ENCODE measurements around the gene PTPRM. TPM values are rescaled to one million over a fixed set of nuclear protein-coding genes. Genes with fewer than 3 reads are reported as not detected.

Gene PTPRM
- total and polyA plus RNA-seq, 2 donors (not counting 3 experiments of a cell fraction or from before 2014, with no cell fraction given): 37.4 to 43.7 TPM

DNA sequence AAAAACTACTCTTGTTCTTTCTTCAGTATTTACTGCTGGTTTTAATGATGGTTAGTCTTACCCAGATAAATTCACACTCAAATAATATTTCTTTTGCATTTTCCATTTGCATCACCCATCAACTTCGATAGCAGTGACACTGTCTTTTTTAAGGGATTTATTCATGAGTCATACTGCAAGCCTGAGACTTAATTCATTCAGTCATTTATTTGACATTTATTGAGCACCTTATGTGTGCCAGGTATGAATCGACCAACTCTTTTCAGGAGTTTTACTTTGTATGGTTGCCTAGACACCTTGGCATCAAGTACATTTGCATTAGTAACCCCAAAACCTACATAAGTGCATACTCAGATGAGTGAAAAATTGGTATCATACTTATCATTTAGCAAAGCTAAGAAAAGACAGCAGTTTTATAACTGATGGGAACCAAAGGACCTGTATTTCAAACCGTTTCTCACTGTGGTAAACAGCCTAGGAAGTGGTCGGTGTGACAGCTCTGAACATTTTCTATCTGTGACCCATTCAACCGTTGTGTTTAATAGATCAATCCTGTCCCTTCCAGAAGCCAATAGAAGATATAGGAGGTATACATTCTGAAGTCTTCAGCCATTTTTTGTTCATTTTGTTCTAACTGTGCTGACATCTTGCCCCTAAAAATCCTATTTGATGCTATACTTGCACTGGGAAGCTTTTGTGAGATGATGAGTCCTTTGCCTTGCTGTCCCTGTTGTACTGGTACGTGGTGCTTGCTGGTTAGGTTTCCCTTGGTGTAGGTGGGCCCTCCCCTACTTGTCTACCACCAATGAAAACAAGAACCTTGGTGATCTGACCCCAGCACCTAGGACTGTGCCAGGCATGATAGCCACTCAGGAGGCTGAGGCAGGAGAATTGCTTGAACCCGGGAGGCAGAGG is 557.4 kb downstream of the PTPRM start:
- intact Hi-C loops (cut with micrococcal nuclease): no loop called here
- no peak overlapping the region for H3K27ac ChIP-seq (ENCODE audit: insufficient read depth, low read depth, low read length)

More for the DNA sequence above, 557.4 kb downstream of the PTPRM start:
- no peak for FAIRE-seq
- Histone ChIP-seq H3K27me3 (ENCODE audit: control insufficient read depth in 2 of 2, insufficient read depth in 2 of 2, low read length in 2 of 2) (no peaks in the 10 kb centered on the region), H3K4me3 (replicated peaks in 1 of 3; ENCODE audit: insufficient read depth in 1 of 3, low read depth in 1 of 3, low read length in 3 of 3) (no peak overlapping the region), H3K79me2 (ENCODE audit: control insufficient read depth, insufficient read depth, low read length) (no peaks in the 10 kb centered on the region), H3K9me1 (replicated peaks; ENCODE audit: control insufficient read depth, extremely low read depth, insufficient read depth, low read length) (no peaks in the 10 kb centered on the region), H3K9ac (replicated peaks; ENCODE audit: extremely low read depth, insufficient read depth, low read length) (no peak overlapping the region), H3K4me1 (ENCODE audit: control insufficient read depth, extremely low read depth, insufficient read depth, low read length) (no peaks in the 10 kb centered on the region), H3K36me3 (ENCODE audit: control insufficient read depth in 2 of 2, extremely low read depth in 1 of 2, insufficient read depth in 2 of 2, low read length in 2 of 2) (no peaks in the 10 kb centered on the region), H2AFZ (ENCODE audit: low read depth, low read length) (no peak overlapping the region), H3K4me2 (ENCODE audit: insufficient read depth, low read length) (no peak overlapping the region), H4K20me1 (replicated peaks; ENCODE audit: control insufficient read depth, extremely low read depth, insufficient read depth, low read length) (no peaks in the 10 kb centered on the region), H3K9me3 (replicated peaks; ENCODE audit: control insufficient read depth, insufficient read depth, low read length) (no peaks in the 10 kb centered on the region)
- DNase-seq (ENCODE audit: low read depth, low spot score): no peak
- ChIA-PET CTCF (interaction anchor here (1.6 kb wide), 1 partner anchor 39 kb away, joined by 4 read pairs; no protein-coding TSS in a partner anchor), POLR2A (no interaction called here)
- no peak for TF ChIP-seq EZH2 (IDR thresholded peaks at IDR 0.05; ENCODE audit: borderline replicate concordance, low read depth, low read length, severe bottlenecking)
- TF ChIP-seq POLR2AphosphoS5 (IDR thresholded peaks at IDR 0.05; ENCODE audit: insufficient read depth, low read depth, low read length): no peak
- TF ChIP-seq JUN (IDR thresholded peaks at IDR 0.05; ENCODE audit: borderline replicate concordance, insufficient read depth, insufficient read length, low read depth): no peak
- no peak for TF ChIP-seq MYC (IDR thresholded peaks at IDR 0.05; ENCODE audit: low read depth, low read length)
- TF ChIP-seq FOS (IDR thresholded peaks at IDR 0.05; ENCODE audit: borderline replicate concordance, insufficient read depth, low read length): no peak
- TF ChIP-seq, protein P1, sequence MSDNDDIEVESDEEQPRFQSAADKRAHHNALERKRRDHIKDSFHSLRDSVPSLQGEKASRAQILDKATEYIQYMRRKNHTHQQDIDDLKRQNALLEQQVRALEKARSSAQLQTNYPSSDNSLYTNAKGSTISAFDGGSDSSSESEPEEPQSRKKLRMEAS (IDR thresholded peaks at IDR 0.05; ENCODE audit: insufficient read depth, insufficient read length): no peak
- no peak for TF ChIP-seq GATA2 (IDR thresholded peaks at IDR 0.05; ENCODE audit: insufficient read depth, insufficient read length, low read depth, low read length)
- TF ChIP-seq, protein P2, sequence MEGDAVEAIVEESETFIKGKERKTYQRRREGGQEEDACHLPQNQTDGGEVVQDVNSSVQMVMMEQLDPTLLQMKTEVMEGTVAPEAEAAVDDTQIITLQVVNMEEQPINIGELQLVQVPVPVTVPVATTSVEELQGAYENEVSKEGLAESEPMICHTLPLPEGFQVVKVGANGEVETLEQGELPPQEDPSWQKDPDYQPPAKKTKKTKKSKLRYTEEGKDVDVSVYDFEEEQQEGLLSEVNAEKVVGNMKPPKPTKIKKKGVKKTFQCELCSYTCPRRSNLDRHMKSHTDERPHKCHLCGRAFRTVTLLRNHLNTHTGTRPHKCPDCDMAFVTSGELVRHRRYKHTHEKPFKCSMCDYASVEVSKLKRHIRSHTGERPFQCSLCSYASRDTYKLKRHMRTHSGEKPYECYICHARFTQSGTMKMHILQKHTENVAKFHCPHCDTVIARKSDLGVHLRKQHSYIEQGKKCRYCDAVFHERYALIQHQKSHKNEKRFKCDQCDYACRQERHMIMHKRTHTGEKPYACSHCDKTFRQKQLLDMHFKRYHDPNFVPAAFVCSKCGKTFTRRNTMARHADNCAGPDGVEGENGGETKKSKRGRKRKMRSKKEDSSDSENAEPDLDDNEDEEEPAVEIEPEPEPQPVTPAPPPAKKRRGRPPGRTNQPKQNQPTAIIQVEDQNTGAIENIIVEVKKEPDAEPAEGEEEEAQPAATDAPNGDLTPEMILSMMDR (IDR thresholded peaks at IDR 0.05; ENCODE audit: extremely low read depth in 1 of 2, insufficient read depth in 1 of 2, low read depth in 1 of 2, low read length in 2 of 2): no peak
- TF ChIP-seq POLR2A (IDR thresholded peaks at IDR 0.05; ENCODE audit: low read depth, low read length): no peak
- dilution Hi-C loops (cut with MboI; ENCODE audit: extremely low pct_ligation_motif_present, low sequenced_read_pairs): no loop called here
- BruUV-seq (replicated peaks): no TSS peak

Data from endothelial cell of umbilical vein (primary cell).